Hematopoietic multipotent progenitor cell treated with erythropoietin and hydrocortisone succinate and interleukin-3 and kit ligand, for 6 days (in vitro differentiated cells): ENCODE measurements around the gene MTMR3.

ENCODE experiments used
- DNase-seq: peaks from one replicate; pipeline ENCODE4 v3.0.0-alpha.2; 2015

Gene MTMR3

DNA sequence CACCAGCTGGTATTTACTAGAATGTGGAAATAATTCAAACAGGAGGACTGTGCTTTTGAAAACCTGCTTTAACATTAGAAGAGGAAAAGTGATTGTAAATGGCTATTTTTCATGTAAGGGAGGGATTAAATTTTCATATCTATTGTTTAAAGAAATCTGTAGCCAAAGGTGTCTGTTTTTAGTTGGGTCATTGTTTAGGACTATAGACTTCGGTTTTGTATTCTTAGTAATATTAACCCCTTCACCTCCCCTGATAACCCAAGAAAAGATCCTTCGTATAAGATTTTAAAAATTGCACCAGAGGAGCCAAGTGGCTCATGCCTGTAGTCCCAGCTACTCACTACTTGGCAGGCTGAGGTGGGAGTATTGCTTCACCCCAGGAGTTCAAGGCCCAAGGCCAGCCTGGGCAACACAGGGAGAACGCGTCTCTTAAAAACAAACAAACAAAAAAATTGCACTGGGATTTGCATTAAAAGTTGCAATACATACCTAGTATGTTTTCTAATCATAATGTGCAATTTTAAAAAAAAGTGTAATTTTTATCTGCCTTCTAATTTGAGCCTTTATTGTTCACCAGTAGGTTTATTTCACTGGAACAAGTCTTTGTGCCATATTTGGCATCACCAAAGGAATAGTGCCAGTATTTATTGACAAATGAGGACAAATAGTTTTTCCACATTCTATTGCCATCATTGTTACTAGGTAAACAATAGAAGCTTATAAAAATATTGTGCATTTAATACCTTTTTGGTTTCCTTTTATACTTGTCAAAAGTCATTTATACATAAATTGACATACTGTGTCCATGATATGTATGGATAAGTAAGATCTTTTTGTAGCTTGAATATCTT, 34.3 kb downstream of the MTMR3 start:
- DNase-seq = no peak

GRCh38 chr22:29925402-29925801, 42.4 kb downstream of the MTMR3 start:
- no peak for DNase-seq

DNA sequence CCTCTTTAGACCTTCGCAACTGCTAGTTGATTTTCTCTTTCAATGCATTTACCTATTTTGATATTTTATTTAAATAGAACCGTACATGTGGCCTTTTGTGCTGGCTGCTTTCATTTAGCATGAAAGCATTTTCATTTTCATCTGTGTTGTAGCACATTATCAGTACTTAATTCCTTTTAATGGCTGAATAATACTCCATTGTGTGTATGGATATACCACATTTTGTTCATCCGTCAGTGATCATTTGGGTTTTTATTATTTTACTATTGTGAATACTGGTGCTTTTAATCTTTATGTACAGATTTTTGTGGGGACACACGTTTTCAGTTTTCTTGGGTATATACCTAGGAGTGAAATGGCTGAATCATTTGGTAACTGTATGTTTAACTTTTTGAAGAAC, 43.1 kb downstream of the MTMR3 start:
- DNase-seq = no peak

GRCh38 chr22:29932136-29932535, 49.2 kb downstream of the MTMR3 start:
- DNase-seq = no peak

DNA sequence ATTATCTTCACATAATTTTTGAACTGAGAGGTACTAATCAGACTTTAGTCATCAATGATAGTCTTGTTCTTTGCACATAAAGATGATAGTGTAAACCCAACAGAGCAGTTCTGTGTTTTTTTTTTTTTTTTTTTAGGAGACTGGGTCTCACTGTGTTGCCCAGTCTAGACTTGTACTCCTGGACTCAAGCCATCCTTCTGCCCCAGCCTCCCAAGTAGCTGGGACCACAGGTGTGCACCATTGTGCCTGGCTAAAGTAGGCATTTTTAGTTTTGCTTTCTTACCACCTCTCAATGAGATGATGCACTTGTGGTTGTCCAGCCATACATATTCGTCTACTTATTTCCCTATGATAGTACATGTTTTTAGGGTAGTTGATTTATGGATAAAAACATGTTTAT, 50.6 kb downstream of the MTMR3 start:
- no peak for DNase-seq

DNA sequence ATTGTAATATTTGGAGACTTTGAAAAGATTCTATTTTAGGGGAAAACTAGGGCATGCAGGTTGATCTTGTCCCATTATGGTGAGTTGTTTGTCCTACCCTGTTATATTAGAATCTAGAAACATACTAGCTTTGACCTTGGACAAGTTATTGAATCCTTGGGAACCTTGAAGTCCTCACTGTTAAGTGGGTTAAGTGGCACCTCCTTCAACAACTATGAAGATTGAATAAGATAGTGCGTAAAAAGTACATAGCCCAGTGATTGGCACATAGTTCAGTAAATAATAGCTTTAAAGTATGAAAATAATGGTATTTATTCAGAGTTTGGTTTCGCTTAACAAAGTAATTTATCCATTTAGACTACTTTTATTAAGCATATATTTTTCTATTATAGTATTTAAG, 51.6 kb downstream of the MTMR3 start:
- DNase-seq = no peak

- no peak for DNase-seq
Measured at GRCh38 chr22:29936186-29936585, 53.2 kb downstream of the MTMR3 start.

DNA sequence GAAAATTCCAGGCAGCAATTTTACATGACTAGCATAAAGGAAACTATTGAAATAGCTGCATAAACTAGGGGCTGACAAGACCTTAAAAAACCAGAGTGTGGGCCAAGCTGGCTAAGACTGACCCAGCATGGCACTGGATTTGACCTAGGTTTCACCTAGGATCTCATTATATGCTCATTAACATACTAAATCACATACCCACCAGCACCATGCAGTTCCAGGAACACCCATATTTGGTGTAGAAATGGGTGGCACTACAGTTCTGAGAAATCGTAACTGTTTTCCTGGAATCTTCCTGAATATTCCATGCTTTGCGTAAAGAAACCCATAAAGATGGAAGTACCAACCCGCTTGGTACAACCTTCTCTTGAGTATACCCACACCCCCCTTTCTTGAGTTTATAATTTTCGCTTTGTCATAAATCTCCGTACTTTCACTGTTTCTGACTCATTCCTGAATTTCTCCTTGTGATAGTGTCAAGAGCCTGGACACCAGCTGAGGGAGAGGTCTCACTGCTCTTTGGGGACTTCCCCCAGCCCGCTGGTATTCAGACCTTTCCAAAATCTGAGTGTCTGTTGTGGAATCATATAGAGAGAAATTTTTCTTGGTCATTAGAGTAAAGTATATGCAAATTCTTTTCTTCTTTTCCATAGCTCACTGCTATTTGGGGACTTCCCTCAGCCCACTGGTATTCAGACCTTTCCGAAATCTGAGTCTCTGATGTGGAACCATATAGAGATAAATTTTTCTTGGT, 55.1 kb downstream of the MTMR3 start:
- no peak for DNase-seq

DNA sequence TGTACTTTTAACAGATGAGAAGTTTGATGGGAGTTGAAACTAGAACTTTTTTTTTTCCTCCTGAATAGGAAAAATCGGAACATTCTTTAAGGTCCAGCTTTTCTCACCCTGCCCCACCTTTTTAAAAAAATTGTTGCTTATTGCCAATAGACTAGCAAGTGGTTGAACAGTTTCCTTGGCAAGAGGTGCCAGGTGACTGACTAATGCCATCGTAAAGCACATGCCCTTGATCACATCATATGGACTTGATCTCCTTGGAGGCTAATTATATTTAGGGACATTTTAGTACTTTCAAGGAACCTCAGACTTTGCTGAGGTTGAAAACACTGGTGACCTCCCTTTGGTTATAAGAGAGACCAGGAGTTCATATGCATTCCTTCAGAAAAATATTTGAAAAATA, 57.6 kb downstream of the MTMR3 start:
- DNase-seq = no peak

- no peak for DNase-seq
Measured at GRCh38 chr22:29944339-29944738, 61.4 kb downstream of the MTMR3 start.

DNA sequence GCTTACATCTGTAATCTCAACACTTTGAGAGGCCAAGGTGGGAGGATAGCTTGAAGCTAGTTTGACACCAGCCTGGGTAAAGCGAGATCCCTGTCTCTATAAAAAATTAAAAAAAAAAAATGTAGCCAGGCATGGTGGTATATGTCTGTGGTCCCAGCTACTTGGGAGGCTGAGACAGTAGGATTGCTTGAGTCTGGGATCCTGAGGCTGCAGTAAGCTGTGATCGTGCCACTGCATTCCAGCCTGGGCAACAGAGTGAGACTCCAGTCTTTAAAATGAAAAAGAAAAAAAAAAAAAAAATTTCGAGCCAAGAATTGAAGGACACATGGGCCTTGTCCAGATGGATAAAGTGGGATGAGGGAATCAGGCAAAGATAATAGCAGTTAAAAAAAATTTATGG, 62.5 kb downstream of the MTMR3 start:
- DNase-seq = no peak

DNA sequence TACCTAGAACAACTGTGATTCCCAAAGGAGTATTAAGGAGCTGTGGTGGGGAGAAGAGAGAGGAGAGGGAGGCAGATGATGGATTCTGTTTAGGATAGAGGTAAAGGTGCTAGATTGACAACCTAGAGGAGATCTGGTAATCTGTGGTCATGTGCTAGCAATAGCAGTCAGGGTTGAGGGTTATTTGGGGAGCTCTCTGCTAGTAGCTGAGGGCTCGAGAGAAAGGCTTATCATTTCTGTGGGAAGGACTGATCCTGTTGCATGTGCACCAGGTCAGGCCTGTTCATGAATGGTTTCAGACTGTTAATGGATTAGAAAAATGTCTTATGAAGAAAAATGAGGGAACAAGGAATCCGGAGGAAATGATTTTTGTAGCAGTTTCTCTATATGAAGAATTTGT, 63.2 kb downstream of the MTMR3 start:
- peak; percentile 59 for DNase-seq

DNA sequence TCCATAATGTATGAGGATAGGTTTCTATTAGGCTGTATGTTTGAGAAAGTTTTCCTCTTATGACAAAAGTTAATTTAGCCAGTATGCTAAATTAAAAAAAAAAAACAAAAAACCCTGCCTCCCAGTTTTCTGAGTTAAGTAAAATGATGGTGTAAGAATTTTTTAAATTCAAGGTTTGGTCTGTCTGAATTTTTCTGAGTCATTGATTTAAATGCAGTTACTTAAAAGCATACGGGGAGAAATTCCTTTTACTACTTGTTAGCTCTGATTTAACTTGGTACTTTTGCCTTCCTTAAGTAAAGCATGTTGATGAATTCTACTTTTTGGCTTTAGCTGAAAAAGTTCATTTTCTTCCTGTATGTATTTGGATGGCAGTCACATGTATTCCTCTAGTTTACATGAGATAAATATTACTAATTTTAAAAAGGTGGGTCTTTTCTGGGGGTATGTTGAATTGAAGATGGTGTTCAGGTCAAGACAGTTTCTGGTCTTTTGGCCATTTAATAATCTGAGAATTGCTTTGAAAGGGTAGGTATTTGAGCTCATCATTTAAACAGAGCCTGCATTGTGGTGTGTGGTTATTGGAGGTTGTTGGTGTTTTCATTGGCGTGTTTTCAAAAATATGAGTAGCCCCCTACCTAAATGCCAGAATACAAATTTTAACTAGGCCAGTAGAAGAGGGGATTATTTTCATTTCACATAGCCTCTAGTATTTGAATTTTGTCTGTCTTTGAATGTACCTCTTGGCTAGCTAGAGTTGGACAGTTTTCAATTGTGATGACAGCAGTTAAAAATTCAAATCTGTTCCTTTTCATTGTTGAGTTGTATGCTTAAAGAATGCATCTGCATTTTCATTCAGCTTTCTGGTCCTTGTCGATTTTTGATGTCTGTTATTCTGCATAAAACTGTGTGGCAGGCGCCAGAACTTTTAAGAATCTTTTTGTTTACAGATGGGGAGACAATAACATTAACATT, 64.7 kb downstream of the MTMR3 start:
- DNase-seq = no peak

- DNase-seq = no peak
Measured at GRCh38 chr22:29948385-29948769, 65.4 kb downstream of the MTMR3 start.

DNA sequence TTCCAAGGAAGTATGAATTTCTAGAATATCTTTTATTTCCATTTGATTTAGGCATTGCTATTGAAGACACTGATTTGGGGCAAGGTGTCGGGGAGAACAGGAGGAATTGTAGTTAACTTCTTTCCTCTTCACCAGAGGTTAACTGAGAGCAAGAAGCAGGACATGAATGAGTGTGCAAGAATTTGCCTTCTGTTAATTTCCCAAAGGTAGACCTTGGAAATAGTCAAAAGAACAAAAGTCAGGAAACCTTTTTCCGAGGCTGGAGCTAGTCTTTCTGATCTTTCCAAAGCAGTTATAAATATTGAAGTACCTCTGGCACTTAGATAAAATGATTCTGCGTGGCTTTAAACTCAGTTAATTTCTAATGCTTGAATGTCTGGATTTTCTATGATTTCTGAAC, 66.9 kb downstream of the MTMR3 start:
- DNase-seq = no peak

DNA sequence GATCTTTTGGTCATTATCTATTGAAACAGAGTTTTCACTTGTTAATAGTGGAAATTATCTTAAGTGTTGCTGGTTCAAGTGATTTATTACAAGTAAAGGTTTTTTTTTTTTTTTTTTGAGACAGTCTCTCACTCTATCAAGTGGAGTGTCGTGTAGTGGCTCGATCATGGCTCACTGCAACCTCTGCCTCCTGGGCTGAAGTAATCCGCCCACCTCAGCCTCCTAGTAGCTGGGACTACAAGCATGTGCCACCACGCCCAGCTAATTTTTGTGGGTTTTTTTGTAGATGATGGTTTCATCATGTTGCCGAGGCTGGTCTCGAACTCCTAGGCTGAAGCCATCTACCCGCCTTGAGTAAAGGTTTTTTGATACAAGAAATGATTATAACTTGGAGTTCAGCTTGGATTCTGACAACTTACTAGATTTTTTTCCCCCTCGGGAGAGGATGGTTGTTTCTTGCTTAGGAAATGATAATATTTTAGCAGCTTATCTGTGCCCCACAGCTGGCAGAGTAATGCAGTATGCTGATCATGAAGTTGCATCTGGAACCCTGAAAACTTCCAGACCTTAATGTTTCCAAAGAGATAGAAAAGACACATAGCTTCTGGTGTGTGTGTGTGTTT, 68.9 kb downstream of the MTMR3 start:
- DNase-seq = peak; percentile 98

DNA sequence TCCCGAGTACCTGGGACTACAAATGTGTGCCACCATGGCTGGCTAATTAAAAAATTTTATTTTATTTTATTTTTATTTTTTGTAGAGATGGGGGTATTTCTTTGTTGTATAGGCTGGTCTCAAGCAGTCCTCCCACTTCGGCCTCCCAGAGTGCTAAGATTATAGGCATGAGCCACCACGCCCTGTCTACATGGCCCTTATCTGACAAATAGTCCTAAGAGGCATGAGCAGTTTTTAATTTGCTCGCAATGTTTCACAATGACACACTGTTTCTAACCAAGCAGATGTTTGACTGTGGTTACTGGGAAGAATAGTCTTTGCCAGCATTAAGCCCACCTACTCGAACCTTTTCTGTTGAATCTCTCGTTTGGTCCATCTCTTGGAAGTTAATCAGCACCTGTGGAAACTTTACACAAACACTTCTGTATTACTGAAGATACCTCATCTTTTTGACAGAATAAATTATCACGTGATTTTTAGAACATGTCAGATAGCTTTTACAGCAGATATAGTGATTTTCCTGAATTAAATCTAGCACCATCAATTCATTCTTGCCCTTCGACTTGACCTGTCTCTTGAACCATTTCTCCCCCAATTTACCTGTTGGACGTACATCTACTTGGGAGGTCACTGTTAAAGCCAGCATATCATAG, 71.4 kb downstream of the MTMR3 start:
- DNase-seq = peak; percentile 84

DNA sequence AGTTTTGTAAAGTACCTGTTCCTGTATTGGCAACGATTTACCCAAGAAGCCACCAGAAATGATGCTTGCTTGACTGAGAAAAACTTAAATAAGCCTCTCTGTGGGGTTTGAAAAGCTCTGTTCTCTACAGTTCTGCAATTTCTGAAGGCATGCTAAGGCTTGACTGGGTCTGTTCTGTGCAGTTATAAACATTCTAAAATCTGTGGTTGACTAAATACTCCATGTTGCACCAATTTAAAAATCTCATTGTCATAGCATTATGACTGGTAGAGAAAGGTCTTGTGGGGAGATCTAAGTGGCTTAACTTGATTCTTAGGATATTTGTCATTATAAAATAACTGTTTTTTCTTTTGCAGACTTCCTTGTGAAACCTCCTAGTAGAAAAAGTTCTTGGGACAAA, 73.7 kb downstream of the MTMR3 start:
- DNase-seq = no peak

DNA sequence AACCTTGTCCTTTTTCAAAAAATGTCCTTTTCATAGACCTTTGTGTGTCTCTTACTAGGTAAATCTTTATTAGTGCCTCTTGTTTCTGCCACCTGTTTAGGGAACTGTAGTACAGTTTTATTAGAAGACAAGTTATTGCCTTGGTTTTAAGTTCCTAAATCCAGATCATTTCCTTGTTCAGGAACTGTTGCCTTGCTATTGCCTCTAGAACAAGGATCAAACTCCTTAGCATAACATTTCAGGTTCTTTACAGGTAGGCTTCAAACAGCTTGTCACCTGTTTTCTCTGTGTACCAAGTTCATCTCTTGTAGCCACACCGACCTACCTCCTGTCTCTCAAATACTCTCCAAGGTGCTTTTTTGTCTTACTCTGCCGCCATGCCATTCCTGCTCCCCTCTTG, 75.2 kb downstream of the MTMR3 start:
- DNase-seq = no peak

- no peak for DNase-seq
Measured at GRCh38 chr22:29964776-29965175, 81.8 kb downstream of the MTMR3 start.

GRCh38 chr22:29967461-29967860, 84.5 kb downstream of the MTMR3 start:
- no peak for DNase-seq

- DNase-seq = no peak
Measured at GRCh38 chr22:29971607-29972006, 88.6 kb downstream of the MTMR3 start.
